Brain microvascular endothelial cell (primary cell): Measurements from ENCODE around the gene TPP1.

Experiments
- DNase-seq: peaks from one replicate; pipeline ENCODE4 v3.0.0-alpha.2; 2020
- H3K27ac ChIP-seq: fragments of 250-450 bp; sonication (Bioruptor Pico); 2 replicates; pipeline ENCODE4 v1.5.1; 2020; ENCODE audit warnings: mild to moderate bottlenecking, moderate library complexity
- H3K27me3 ChIP-seq: fragments of 250-450 bp; sonication (Bioruptor Pico); replicated peaks from 2 replicates; pipeline ENCODE4 v1.5.1; 2020; ENCODE audit warnings: mild to moderate bottlenecking
- H3K36me3 ChIP-seq: fragments of 250-450 bp; sonication (Bioruptor Pico); replicated peaks from 2 replicates; pipeline ENCODE4 v1.5.1; 2020; ENCODE audit warnings: mild to moderate bottlenecking
- H3K4me3 ChIP-seq: 2 replicates; pipeline ENCODE4 v1.5.1; 2011; ENCODE audit warnings: low read depth, mild to moderate bottlenecking, control low read depth, low read length, moderate library complexity
- CTCF ChIP-seq: IDR thresholded peaks from 2 replicates; pipeline ENCODE4 v1.5.1; 2011; ENCODE audit warnings: low read depth, mild to moderate bottlenecking, moderate library complexity, low read length, control low read depth, inconsistent platforms; ENCODE audit errors: missing control alignments
- in situ Hi-C: cut with HindIII; loops from 2 replicates; pipeline ENCODE4 v1.10.0; 2017; ENCODE audit warnings: low sequenced_read_pairs, low pct_ligation_motif_present

The TPP1 gene

GRCh38 chr11:6646071-6646470 lies 26.8 kb upstream of the TPP1 start:
- H3K4me3 ChIP-seq, result peak overlapping the region; percentile 12
- no peaks in the 10 kb centered on the region for H3K36me3 ChIP-seq
- TF ChIP-seq CTCF, result no peak
- in situ Hi-C loops, result no loop called here
- DNase-seq, result peak; percentile 72
- peaks cover 28% of the 10 kb centered on the region for H3K27me3 ChIP-seq
- no peak overlapping the region for H3K27ac ChIP-seq

DNA sequence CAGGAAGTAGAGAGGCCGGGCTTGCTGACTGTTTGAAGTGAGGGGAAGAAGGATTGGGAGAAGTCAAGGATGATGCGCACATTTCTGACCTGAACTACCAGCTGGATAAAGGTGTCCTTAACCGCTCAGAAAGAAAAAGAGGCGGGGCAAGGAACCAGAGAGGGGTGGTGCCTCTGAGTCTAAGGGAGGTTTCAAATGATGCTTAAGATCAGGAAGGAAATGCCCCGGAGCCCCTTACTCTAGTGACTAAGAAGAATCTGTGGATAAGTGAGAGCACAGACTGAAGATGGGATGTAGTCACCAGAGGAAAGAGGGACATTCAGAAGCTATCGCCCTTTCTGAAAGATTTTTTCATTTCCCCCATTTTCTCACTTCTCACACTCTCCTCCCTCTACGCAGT lies 23.7 kb upstream of the TPP1 start:
- no peak for TF ChIP-seq CTCF
- DNase-seq, result no peak
- no peaks in the 10 kb centered on the region for H3K36me3 ChIP-seq
- no peak overlapping the region for H3K4me3 ChIP-seq
- H3K27ac ChIP-seq, result no peak overlapping the region
- in situ Hi-C loops, result no loop called here
- H3K27me3 ChIP-seq, result peaks cover 11% of the 10 kb centered on the region

DNA sequence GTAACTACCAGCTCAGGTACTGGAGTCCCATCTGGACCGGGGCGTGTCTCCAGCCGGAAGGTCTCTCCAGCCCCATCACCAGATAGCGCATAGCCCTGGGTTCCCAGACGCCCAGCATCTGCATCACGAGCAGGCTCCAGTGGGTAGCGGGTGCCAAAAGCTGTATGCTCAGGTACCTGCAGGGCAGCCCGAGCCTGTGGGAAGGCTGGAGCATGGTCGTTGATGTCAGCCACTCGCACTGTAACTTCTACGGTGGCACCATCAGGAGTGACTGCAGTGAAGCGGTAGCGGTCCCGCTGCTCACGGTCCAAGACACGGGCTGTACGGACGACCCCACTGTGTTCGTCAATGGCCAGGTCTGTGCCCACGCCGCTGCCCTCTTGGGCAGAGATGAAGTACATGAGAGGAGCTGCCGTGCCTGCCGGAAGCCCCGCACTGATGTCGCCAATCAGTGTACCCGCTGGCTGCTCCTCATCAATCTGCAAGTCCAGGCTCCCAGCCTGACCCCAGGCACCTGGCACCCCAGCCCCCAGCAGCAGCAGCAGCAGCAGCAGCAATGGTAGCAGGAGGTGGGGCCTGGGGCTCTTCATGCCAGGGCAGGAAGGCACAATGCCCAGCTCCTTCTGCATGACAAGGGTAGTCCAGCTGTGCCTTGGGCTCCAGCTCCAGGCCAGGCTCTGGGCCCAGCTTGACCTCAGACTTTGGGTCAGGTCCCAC lies 21.9 kb upstream of the TPP1 start:
- H3K27me3 ChIP-seq, result peaks cover 9% of the 10 kb centered on the region
- no peak overlapping the region for H3K4me3 ChIP-seq
- in situ Hi-C loops, result no loop called here
- TF ChIP-seq CTCF, result no peak
- DNase-seq, result no peak
- no peaks in the 10 kb centered on the region for H3K36me3 ChIP-seq
- no peak overlapping the region for H3K27ac ChIP-seq

DNA sequence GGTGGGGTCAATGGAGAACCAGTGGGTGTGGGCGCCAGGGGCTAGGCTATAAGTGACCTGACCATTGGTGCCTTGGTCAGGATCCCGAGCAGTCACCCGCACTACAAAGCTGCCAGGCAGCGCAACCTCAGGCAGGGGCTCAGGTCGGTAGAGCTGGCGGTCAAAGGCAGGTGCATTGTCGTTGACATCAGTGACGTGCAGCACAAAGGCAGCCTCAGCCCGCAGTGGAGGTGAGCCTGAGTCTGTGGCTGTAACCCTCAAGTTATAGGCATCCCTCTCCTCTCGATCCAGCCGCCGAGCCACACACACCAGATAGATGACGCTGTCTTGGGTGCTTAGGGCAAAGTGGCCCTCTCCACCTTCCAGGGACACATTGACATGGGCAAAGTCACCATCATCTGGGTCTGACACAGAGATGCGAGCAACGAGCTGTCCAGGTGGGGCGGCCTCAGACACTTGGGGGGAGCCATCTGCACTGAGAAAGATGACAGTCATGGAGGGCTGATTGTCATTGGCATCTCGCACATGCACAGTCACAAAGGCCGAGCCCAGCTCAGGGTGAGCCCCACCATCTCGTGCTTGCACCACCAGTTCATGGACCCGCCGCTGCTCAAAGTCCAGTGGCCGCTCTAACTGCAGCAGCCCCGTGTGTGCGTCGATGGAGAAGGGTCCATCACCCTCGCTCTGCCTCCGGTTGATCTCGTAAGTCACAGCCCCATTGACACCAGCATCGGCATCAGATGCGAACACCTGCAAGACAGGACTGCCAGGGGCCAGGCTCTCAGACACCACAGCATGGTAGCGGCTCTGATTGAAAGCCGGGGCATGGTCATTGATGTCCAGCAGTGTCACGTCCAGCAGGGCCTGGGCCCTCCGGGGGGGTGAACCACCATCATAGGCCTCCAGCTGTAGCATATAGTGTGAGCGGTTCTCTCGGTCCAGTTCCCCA lies 21.1 kb upstream of the TPP1 start:
- H3K27ac ChIP-seq, result no peak overlapping the region

DNA sequence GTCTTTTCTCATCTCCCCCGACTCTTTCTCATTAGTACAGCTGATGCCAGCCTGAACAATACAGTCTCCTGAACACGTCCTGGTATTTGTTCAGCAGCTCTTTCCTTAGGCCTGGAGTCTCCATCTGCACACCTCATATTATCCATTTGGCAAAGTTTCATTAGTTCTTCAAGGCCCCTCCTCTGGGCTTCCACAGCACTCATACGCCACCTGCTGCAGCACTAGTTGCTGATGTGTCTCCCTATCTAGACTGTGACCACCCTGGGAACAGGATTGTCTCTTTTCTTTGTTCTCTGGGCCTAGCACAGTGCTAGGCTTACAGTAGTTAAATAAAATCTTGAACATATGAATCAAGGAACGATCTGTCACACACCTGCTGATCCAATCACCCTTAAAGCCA lies 19.2 kb upstream of the TPP1 start:
- in situ Hi-C loops, result no loop called here
- Histone ChIP-seq H3K27me3 (peaks cover 1% of the 10 kb centered on the region), H3K36me3 (no peaks in the 10 kb centered on the region), H3K27ac (no peak overlapping the region), H3K4me3 (no peak overlapping the region)
- no peak for TF ChIP-seq CTCF
- DNase-seq, result no peak

More for the DNA sequence above, 21.1 kb upstream of the TPP1 start:
- H3K4me3 ChIP-seq, result no peak overlapping the region
- peaks cover 9% of the 10 kb centered on the region for H3K27me3 ChIP-seq
- no peak for DNase-seq
- no peaks in the 10 kb centered on the region for H3K36me3 ChIP-seq
- no peak for TF ChIP-seq CTCF
- in situ Hi-C loops, result no loop called here
